Calu3 (cell line): ENCODE data around the gene BOLA3. TPM values are rescaled to one million over a fixed set of nuclear protein-coding genes. Genes with fewer than 3 reads are reported as not detected.

Source experiments
- BruUV-seq: library from RNA; stranded (reverse); fragments of 400-500 nt; replicated peaks from 2 replicates; lab custom pipeline; 2021; lab: Mats Ljungman, UMichigan
- CTCF ChIA-PET: fragments of 300-600 bp; sonication (Branson Sonifier 250); formaldehyde crosslinking; loops from one replicate; lab custom pipeline; 2022; ENCODE audit warnings: antibody characterized with exemption; lab: Charles Lee
- DNase-seq: peaks from one replicate; pipeline ENCODE4 v3.0.0; 2022
- H3K27ac Mint-ChIP-seq: one replicate; pipeline ENCODE4 v1.8.0; 2022; ENCODE audit warnings: mixed read lengths; ENCODE audit not compliant: unreplicated experiment
- H3K27me3 Mint-ChIP-seq: one replicate; pipeline ENCODE4 v1.8.0; 2022; ENCODE audit warnings: mixed read lengths; ENCODE audit not compliant: unreplicated experiment
- H3K36me3 Mint-ChIP-seq: one replicate; pipeline ENCODE4 v1.8.0; 2022; ENCODE audit warnings: mild to moderate bottlenecking, moderate library complexity, mixed read lengths; ENCODE audit not compliant: insufficient read depth, unreplicated experiment
- H3K4me1 Mint-ChIP-seq: one replicate; pipeline ENCODE4 v1.8.0; 2022; ENCODE audit warnings: mild to moderate bottlenecking, low read depth, mixed read lengths; ENCODE audit not compliant: unreplicated experiment
- H3K4me3 Mint-ChIP-seq: one replicate; pipeline ENCODE4 v1.8.0; 2022; ENCODE audit warnings: mild to moderate bottlenecking, low read depth, moderate library complexity, mixed read lengths; ENCODE audit not compliant: unreplicated experiment
- H3K9me3 Mint-ChIP-seq: one replicate; pipeline ENCODE4 v1.8.0; 2022; ENCODE audit warnings: low read depth, mixed read lengths; ENCODE audit not compliant: unreplicated experiment
- CTCF ChIP-seq: fragments of 200-600 bp; IDR thresholded peaks from one replicate; pipeline ENCODE4 v1.8.0; 2022; ENCODE audit warnings: antibody characterized with exemption; ENCODE audit not compliant: unreplicated experiment
- intact Hi-C: fragments of 100-400 bp; cut with micrococcal nuclease; formaldehyde crosslinking; loops from one replicate; pipeline ENCODE4 v1.10.0; 2022; ENCODE audit not compliant: unreplicated experiment
- total RNA-seq: library from RNA; stranded (reverse); gene quantifications from 2 replicates; pipeline ENCODE4 v1.2.3, GENCODE V29; 2022

Gene BOLA3
- total RNA-seq, 1 experiment from 2014 or later: 45.8 TPM

- no peak for DNase-seq
- Mint-ChIP-seq H3K4me3 (no peak overlapping the region), H3K9me3 (no peaks in the 10 kb centered on the region), H3K36me3 (peaks cover 13% of the 10 kb centered on the region), H3K27ac (no peak overlapping the region), H3K4me1 (no peaks in the 10 kb centered on the region), H3K27me3 (no peaks in the 10 kb centered on the region)
- CTCF ChIA-PET: no interaction called here
- TF ChIP-seq CTCF: no peak
- BruUV-seq: no TSS peak
- intact Hi-C loops: no loop called here
Observed at GRCh38 chr2:74148457-74149246, 940 bp upstream of the BOLA3 start.

- TF ChIP-seq CTCF: no peak
- no peak for DNase-seq
- H3K36me3 Mint-ChIP-seq: peaks cover 9% of the 10 kb centered on the region
- H3K4me1 Mint-ChIP-seq: no peaks in the 10 kb centered on the region
- no peak overlapping the region for H3K27ac Mint-ChIP-seq
- BruUV-seq: TSS peak; percentile 30
- H3K9me3 Mint-ChIP-seq: no peaks in the 10 kb centered on the region
- intact Hi-C loops: no loop called here
- H3K4me3 Mint-ChIP-seq: no peak overlapping the region
- no peaks in the 10 kb centered on the region for H3K27me3 Mint-ChIP-seq
- CTCF ChIA-PET: interaction anchor here (0.6 to 2.1 kb wide), 5 partner anchors 31 to 366 kb away, joined by 3 to 7 read pairs (median 4); partner anchors contain the start of gene MOB1A
Observed at GRCh38 chr2:74146929-74147726, 584 bp downstream of the BOLA3 start.

DNA sequence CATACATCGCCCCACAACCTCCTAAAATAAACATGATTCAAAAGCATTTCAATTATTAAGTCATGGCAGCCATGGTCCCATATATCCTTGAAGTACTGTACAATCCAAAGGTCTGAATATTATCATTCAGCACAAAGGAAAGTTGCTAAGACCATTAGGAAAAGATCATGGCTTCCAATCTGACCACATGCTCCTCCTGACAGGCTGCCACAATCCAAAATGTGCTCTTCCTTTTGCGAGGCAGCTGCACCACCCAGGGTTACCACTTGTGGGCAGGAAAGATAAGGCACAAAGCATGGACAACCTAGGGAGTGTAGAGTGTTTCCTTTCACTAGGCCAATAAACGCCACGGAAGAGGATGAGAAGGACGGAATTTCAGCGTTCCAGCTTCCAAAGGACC lies 5.4 kb downstream of the BOLA3 start:
- TF ChIP-seq CTCF: no peak
- no TSS peak for BruUV-seq
- CTCF ChIA-PET: interaction anchor here (1.1 kb wide), 1 partner anchor 22 kb away, joined by 3 read pairs; no protein-coding TSS in a partner anchor
- intact Hi-C loops: no loop called here
- DNase-seq: no peak
- H3K36me3 Mint-ChIP-seq: no peaks in the 10 kb centered on the region
- H3K9me3 Mint-ChIP-seq: no peaks in the 10 kb centered on the region
- no peaks in the 10 kb centered on the region for H3K4me1 Mint-ChIP-seq
- no peak overlapping the region for H3K27ac Mint-ChIP-seq
- H3K27me3 Mint-ChIP-seq: no peaks in the 10 kb centered on the region
- H3K4me3 Mint-ChIP-seq: no peak overlapping the region

GRCh38 chr2:74138600-74139323 lies 8.9 kb downstream of the BOLA3 start:
- Mint-ChIP-seq H3K27me3 (no peaks in the 10 kb centered on the region), H3K9me3 (no peaks in the 10 kb centered on the region), H3K4me3 (no peak overlapping the region), H3K4me1 (no peaks in the 10 kb centered on the region), H3K36me3 (no peaks in the 10 kb centered on the region), H3K27ac (no peak overlapping the region)
- CTCF ChIA-PET: no interaction called here
- no peak for DNase-seq
- intact Hi-C loops: no loop called here
- no peak for TF ChIP-seq CTCF
- no TSS peak for BruUV-seq
